ENCODE results near the gene RAP1GDS1. TPM values are rescaled to one million over a fixed set of nuclear protein-coding genes. Genes with fewer than 3 reads are reported as not detected.
"Not testable (repeated sequence)": the region's sequence is repeated elsewhere in the genome, so short reads cannot be mapped to it uniquely, and the experiment has no call there.

RAP1GDS1 gene
- total RNA-seq, 1 experiment from 2014 or later: 25.7 TPM

DNA sequence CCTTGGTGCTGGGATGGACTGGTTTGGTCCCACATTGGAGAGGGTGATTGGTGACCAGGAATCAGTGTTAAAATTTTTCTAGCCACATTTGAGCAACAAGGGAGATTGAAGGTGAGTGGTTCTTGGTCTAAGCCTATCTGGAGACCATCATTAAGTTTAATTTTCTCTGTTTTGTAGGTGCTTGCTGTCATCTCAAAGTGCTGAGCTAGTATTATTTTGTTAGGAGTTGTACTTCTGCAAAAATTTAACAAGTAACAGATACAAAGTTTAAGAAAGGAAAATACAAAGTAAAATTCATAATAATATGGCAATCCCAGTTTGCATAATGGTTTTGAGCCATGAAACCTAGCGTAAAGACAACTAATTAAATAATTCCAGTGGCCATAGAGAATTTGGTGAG lies 66.5 kb downstream of the RAP1GDS1 start:
- CTCF ChIA-PET: no interaction called here
- no peak for TF ChIP-seq EZH2 (IDR thresholded peaks at IDR 0.05; ENCODE audit: low read depth)
- TF ChIP-seq, protein P1, sequence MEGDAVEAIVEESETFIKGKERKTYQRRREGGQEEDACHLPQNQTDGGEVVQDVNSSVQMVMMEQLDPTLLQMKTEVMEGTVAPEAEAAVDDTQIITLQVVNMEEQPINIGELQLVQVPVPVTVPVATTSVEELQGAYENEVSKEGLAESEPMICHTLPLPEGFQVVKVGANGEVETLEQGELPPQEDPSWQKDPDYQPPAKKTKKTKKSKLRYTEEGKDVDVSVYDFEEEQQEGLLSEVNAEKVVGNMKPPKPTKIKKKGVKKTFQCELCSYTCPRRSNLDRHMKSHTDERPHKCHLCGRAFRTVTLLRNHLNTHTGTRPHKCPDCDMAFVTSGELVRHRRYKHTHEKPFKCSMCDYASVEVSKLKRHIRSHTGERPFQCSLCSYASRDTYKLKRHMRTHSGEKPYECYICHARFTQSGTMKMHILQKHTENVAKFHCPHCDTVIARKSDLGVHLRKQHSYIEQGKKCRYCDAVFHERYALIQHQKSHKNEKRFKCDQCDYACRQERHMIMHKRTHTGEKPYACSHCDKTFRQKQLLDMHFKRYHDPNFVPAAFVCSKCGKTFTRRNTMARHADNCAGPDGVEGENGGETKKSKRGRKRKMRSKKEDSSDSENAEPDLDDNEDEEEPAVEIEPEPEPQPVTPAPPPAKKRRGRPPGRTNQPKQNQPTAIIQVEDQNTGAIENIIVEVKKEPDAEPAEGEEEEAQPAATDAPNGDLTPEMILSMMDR (conservative IDR thresholded peaks at IDR 0.05): no peak
- Histone ChIP-seq H3K4me1 (replicated peaks; ENCODE audit: insufficient read depth) (no peaks in the 10 kb centered on the region), H3K27me3 (ENCODE audit: insufficient read depth, low read depth) (no peaks in the 10 kb centered on the region), H3K79me2 (ENCODE audit: low read depth) (no peaks in the 10 kb centered on the region), H3F3A (ENCODE audit: insufficient read depth, low read depth) (no peaks in the 10 kb centered on the region; the same call in 1 of the 2 replicates), H3K27ac (no peak overlapping the region), H4K20me1 (ENCODE audit: insufficient read depth) (no peaks in the 10 kb centered on the region), H3K36me3 (ENCODE audit: low read depth) (0 out of 2 replicates have a peak, but pooled peaks cover 4% of the 10 kb centered on the region), H3K9me3 (ENCODE audit: insufficient read depth, low read depth) (0 out of 2 replicates have a peak, but pooled peaks cover 2% of the 10 kb centered on the region), H3K4me2 (no peak overlapping the region), H3K9me2 (ENCODE audit: insufficient read depth) (no peaks in the 10 kb centered on the region), H3K4me3 (no peak overlapping the region), H2AFZ (no peak overlapping the region)
- DNase-seq: no peak
- intact Hi-C loops (cut with micrococcal nuclease; ENCODE audit: unreplicated experiment): no loop called here
- POLR2A ChIA-PET (ENCODE audit: unreplicated experiment): no interaction called here
- BruUV-seq (replicated peaks): no TSS peak

DNA sequence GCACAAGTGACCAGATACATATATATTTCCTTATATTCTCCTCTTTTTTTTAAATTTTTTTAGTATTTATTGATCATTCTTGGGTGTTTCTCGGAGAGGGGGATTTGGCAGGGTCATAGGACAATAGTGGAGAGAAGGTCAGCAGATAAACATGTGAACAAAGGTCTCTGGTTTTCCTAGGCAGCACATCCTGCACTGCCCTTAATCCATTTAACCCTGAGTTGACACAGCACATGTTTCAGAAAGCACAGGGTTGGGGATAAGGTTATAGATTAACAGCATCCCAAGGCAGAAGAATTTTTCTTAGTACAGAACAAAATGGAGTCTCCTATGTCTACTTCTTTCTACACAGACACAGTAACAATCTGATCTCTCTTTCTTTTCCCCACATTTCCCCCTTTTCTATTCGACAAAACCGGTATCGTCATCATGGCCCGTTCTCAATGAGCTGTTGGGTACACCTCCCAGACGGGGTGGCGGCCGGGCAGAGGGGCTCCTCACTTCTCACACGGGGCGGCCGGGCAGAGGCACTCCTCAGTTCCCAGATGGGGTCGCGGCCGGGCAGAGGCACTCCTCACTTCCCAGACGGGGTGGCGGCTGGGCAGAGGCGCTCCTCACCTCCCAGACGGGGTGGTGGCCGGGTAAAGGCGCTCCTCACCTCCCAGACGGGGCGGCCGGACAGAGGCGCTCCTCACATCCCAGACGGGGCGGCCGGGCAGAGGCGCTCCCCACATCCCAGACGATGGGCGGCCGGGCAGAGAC lies 68.9 kb downstream of the RAP1GDS1 start:
- H3K9me2 ChIP-seq (ENCODE audit: insufficient read depth); H3K4me2 ChIP-seq; BruUV-seq (replicated peaks); H3K36me3 ChIP-seq (ENCODE audit: low read depth); CTCF ChIA-PET; H3K27me3 ChIP-seq (ENCODE audit: insufficient read depth, low read depth); H4K20me1 ChIP-seq (ENCODE audit: insufficient read depth); H3F3A ChIP-seq (ENCODE audit: insufficient read depth, low read depth); H3K9me3 ChIP-seq (ENCODE audit: insufficient read depth, low read depth); H2AFZ ChIP-seq; POLR2A ChIA-PET (ENCODE audit: unreplicated experiment); H3K4me1 ChIP-seq (replicated peaks; ENCODE audit: insufficient read depth); H3K4me3 ChIP-seq; H3K27ac ChIP-seq; intact Hi-C loops (cut with micrococcal nuclease; ENCODE audit: unreplicated experiment); H3K79me2 ChIP-seq (ENCODE audit: low read depth); DNase-seq: not testable (repeated sequence)

DNA sequence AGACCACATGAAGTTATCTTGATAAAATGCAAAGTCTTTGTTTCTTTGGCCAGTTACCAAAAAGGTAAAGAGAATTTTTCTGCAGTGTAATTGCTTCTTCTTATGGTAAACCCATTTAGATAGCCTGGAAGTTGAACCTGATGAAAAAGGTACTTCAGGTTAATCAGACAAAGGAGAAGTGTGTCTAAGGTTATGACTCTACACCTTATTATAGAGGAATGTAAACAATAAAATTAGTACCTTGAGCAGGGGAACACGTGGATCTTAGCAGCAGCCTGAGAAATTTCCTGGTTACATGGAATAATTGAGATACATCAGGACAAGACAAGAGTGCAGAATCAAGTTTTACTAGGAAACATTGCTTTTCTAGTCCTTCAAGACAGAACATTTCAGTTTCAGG lies 70.8 kb downstream of the RAP1GDS1 start:
- Histone ChIP-seq H3K9me2 (ENCODE audit: insufficient read depth) (no peaks in the 10 kb centered on the region), H3K9me3 (ENCODE audit: insufficient read depth, low read depth) (peaks cover 5% of the 10 kb centered on the region; the same call in 1 of the 2 replicates), H3F3A (ENCODE audit: insufficient read depth, low read depth) (no peaks in the 10 kb centered on the region; the same call in 1 of the 2 replicates), H3K4me3 (no peak overlapping the region), H3K27ac (no peak overlapping the region), H3K4me2 (no peak overlapping the region), H2AFZ (no peak overlapping the region), H3K4me1 (replicated peaks; ENCODE audit: insufficient read depth) (no peaks in the 10 kb centered on the region), H3K36me3 (ENCODE audit: low read depth) (peaks cover 7% of the 10 kb centered on the region), H3K27me3 (ENCODE audit: insufficient read depth, low read depth) (no peaks in the 10 kb centered on the region), H4K20me1 (ENCODE audit: insufficient read depth) (no peaks in the 10 kb centered on the region; the same call in 1 of the 2 replicates), H3K79me2 (ENCODE audit: low read depth) (no peaks in the 10 kb centered on the region)
- intact Hi-C loops (cut with micrococcal nuclease; ENCODE audit: unreplicated experiment): no loop called here
- no peak for DNase-seq
- POLR2A ChIA-PET (ENCODE audit: unreplicated experiment): no interaction called here
- no TSS peak for BruUV-seq (replicated peaks)
- CTCF ChIA-PET: no interaction called here
- TF ChIP-seq, protein P1 (conservative IDR thresholded peaks at IDR 0.05): no peak
- TF ChIP-seq EZH2 (IDR thresholded peaks at IDR 0.05; ENCODE audit: low read depth): no peak

Data from PC-9 (cell line).